DOHH2 (cell line): Measurements from ENCODE around the gene GAPVD1.
"Not testable (repeated sequence)": the region's sequence is repeated elsewhere in the genome, so short reads cannot be mapped to it uniquely, and the experiment has no call there.

Experiments
- H3F3A ChIP-seq: fragments of 200-600 bp; sonication (generic), shearing (Covaris generic); 2 replicates; pipeline ENCODE4 v1.6.0; 2016; ENCODE audit warnings: antibody characterized with exemption, mild to moderate bottlenecking; ENCODE audit not compliant: control insufficient read depth, insufficient read depth
- H3K27ac ChIP-seq: fragments of 200-600 bp; sonication (generic); 2 replicates; pipeline ENCODE4 v1.5.1; 2014; ENCODE audit warnings: low read depth, mild to moderate bottlenecking, low read length, moderate library complexity
- H3K27me3 ChIP-seq: fragments of 200-600 bp; sonication (generic); 2 replicates; pipeline ENCODE4 v1.6.1; 2014; ENCODE audit warnings: mild to moderate bottlenecking, low read length, mixed read lengths; ENCODE audit not compliant: control insufficient read depth
- H3K36me3 ChIP-seq: fragments of 200-600 bp; sonication (generic); 2 replicates; pipeline ENCODE4 v1.6.1; 2014; ENCODE audit warnings: mild to moderate bottlenecking, low read length, moderate library complexity, mixed read lengths; ENCODE audit not compliant: control insufficient read depth
- H3K4me1 ChIP-seq: fragments of 200-600 bp; sonication (generic); 2 replicates; pipeline ENCODE4 v1.6.1; 2014; ENCODE audit warnings: mild to moderate bottlenecking, low read length, mixed read lengths; ENCODE audit not compliant: control insufficient read depth
- H3K4me2 ChIP-seq: fragments of 200-600 bp; sonication (generic); 2 replicates; pipeline ENCODE4 v1.6.0; 2014; ENCODE audit warnings: mild to moderate bottlenecking, low read length, moderate library complexity
- H3K4me3 ChIP-seq: fragments of 200-600 bp; sonication (generic); 2 replicates; pipeline ENCODE4 v1.5.1; 2014; ENCODE audit warnings: mild to moderate bottlenecking, low read length, mixed read lengths
- H3K79me2 ChIP-seq: fragments of 200-600 bp; sonication (generic); 2 replicates; pipeline ENCODE4 v1.6.1; 2014; ENCODE audit warnings: mild to moderate bottlenecking, low read length, mixed read lengths; ENCODE audit not compliant: control insufficient read depth
- H3K9me2 ChIP-seq: fragments of 200-600 bp; sonication (generic); replicated peaks from 2 replicates; pipeline ENCODE4 v1.6.1; 2014; ENCODE audit warnings: mild to moderate bottlenecking, low read length, mixed read lengths; ENCODE audit not compliant: control insufficient read depth
- H3K9me3 ChIP-seq: fragments of 200-600 bp; sonication (generic); 2 replicates; pipeline ENCODE4 v1.6.1; 2014; ENCODE audit warnings: antibody characterized with exemption, low read length, mixed read lengths; ENCODE audit not compliant: control insufficient read depth, insufficient read depth
- H4K20me1 ChIP-seq: fragments of 200-600 bp; sonication (generic); 2 replicates; pipeline ENCODE4 v1.6.0; 2014; ENCODE audit warnings: low read depth, mild to moderate bottlenecking, antibody characterized with exemption, low read length, moderate library complexity; ENCODE audit not compliant: control insufficient read depth, insufficient read depth
- EZH2phosphoT487 ChIP-seq: fragments of 200-600 bp; sonication (generic); IDR thresholded peaks from 2 replicates; pipeline ENCODE4 v1.6.1; 2017; ENCODE audit warnings: borderline replicate concordance, mild to moderate bottlenecking, antibody characterized with exemption, low read length, moderate library complexity, mixed read lengths
- TF ChIP-seq, protein P1 (sequence below): fragments of 200-600 bp; sonication (generic); IDR thresholded peaks from one replicate; pipeline ENCODE4 v1.5.1; 2014; ENCODE audit warnings: antibody characterized with exemption, mild to moderate bottlenecking, low read depth, low read length; ENCODE audit not compliant: poor library complexity, severe bottlenecking

Gene GAPVD1

GRCh38 chr9:125261501-125262293 is at the start of gene GAPVD1:
Gene GAPVD1, plus strand, starts transcription at chr9:125261826. Its CDS starts 37,096 bp downstream, at chr9:125298922.
- Histone ChIP-seq H3F3A (no peaks in the 10 kb centered on the region), H3K36me3 (peaks cover 14% of the 10 kb centered on the region), H3K9me3 (no peaks in the 10 kb centered on the region), H3K4me2 (peak within 1 kb of the TSS; percentile 70), H3K27me3 (no peaks in the 10 kb centered on the region), H3K4me1 (peaks cover 31% of the 10 kb centered on the region), H3K4me3 (peak within 1 kb of the TSS; percentile 89), H3K27ac (peak within 1 kb of the TSS; percentile 79), H3K79me2 (peaks cover 47% of the 10 kb centered on the region), H3K9me2 (no peaks in the 10 kb centered on the region), H4K20me1 (no peaks in the 10 kb centered on the region)
- TF ChIP-seq, protein P1, sequence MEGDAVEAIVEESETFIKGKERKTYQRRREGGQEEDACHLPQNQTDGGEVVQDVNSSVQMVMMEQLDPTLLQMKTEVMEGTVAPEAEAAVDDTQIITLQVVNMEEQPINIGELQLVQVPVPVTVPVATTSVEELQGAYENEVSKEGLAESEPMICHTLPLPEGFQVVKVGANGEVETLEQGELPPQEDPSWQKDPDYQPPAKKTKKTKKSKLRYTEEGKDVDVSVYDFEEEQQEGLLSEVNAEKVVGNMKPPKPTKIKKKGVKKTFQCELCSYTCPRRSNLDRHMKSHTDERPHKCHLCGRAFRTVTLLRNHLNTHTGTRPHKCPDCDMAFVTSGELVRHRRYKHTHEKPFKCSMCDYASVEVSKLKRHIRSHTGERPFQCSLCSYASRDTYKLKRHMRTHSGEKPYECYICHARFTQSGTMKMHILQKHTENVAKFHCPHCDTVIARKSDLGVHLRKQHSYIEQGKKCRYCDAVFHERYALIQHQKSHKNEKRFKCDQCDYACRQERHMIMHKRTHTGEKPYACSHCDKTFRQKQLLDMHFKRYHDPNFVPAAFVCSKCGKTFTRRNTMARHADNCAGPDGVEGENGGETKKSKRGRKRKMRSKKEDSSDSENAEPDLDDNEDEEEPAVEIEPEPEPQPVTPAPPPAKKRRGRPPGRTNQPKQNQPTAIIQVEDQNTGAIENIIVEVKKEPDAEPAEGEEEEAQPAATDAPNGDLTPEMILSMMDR: peak; percentile 49
- no peak for TF ChIP-seq EZH2phosphoT487

DNA sequence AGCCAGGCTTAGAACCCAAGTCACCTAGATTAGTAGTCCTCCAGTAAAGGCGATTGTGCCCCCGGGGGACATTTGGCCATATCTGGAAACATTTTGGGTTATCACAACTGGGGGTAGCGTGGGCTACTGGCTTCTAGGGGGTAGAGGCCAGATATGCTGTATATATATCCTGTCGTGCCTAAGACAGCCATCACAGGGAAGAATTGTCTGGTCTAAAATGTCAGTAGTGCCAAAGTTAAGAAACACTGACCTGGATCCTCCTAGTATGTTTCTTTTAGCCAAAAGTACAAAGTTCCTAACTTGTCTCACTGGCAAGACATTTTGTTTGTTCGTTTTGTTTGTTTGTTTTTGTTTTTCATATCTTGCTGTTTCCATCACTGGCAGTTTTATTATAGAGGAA is 47.4 kb upstream of the GAPVD1 start:
- Histone ChIP-seq H3K36me3 (peaks cover 18% of the 10 kb centered on the region), H3K79me2 (no peaks in the 10 kb centered on the region), H3K27me3 (no peaks in the 10 kb centered on the region), H3K9me2 (no peaks in the 10 kb centered on the region), H3F3A (no peaks in the 10 kb centered on the region), H3K9me3 (no peaks in the 10 kb centered on the region), H3K4me3 (no peak overlapping the region), H3K4me2 (no peak overlapping the region), H3K4me1 (no peaks in the 10 kb centered on the region), H4K20me1 (no peaks in the 10 kb centered on the region), H3K27ac (no peak overlapping the region)
- TF ChIP-seq, protein P1: no peak
- TF ChIP-seq EZH2phosphoT487: no peak

DNA sequence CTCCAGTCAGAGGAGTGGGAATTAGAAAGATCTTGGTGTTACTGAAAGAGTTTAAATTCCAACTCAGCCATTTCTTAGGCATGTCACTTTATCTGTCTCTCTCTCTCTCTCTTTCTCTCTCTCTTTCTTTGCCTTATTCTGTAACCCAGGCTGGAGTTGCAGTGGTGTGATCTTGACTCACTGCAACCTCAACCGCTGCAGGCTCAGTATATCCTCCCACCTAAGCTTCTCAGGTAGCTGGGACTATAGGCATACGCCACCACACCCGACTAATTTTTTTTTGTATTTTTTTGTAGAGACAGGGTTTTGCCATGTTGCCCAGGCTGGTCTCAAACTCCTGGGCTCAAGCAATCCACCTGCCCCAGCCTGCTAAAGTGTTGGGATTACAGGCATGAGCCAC is 43.0 kb upstream of the GAPVD1 start:
- Histone ChIP-seq H3K4me1 (no peaks in the 10 kb centered on the region), H3K36me3 (peaks cover 15% of the 10 kb centered on the region), H4K20me1 (no peaks in the 10 kb centered on the region), H3K4me2 (no peak overlapping the region), H3K27ac (no peak overlapping the region), H3K4me3 (no peak overlapping the region), H3K9me3 (no peaks in the 10 kb centered on the region), H3F3A (no peaks in the 10 kb centered on the region), H3K79me2 (no peaks in the 10 kb centered on the region), H3K9me2 (no peaks in the 10 kb centered on the region), H3K27me3 (no peaks in the 10 kb centered on the region)
- no peak for TF ChIP-seq EZH2phosphoT487
- TF ChIP-seq, protein P1: no peak

- H3K27me3 ChIP-seq, H3K36me3 ChIP-seq, H3K4me3 ChIP-seq, H3K79me2 ChIP-seq, H3K9me2 ChIP-seq, H3K9me3 ChIP-seq, H3F3A ChIP-seq, H3K4me2 ChIP-seq, H4K20me1 ChIP-seq, H3K27ac ChIP-seq, H3K4me1 ChIP-seq: not testable (repeated sequence)
Observed at GRCh38 chr9:125224858-125225257, 36.8 kb upstream of the GAPVD1 start.
